Left renal pelvis (tissue), 4 donors: ENCODE data around the gene PNPLA2. TPM values are rescaled to one million over a fixed set of nuclear protein-coding genes. Genes with fewer than 3 reads are reported as not detected.

Experiments used
- DNase-seq, 4 donors: peaks; one replicate each; pipeline ENCODE4 v3.0.0-alpha.2; 2013; ENCODE audit warnings: low read depth in 4 of 4, low spot score in 3 of 4
- polyA plus RNA-seq, 4 donors: library from polyadenylated mRNA; unstranded; fragments of 120-200 nt; gene quantifications; one replicate each; pipeline ENCODE4 v1.2.1, GENCODE V29; 2013; ENCODE audit not compliant: insufficient read length in 4 of 4

PNPLA2 gene
- polyA plus RNA-seq, 4 donors: 30.5 to 92.4 (median 44.1) TPM

DNA sequence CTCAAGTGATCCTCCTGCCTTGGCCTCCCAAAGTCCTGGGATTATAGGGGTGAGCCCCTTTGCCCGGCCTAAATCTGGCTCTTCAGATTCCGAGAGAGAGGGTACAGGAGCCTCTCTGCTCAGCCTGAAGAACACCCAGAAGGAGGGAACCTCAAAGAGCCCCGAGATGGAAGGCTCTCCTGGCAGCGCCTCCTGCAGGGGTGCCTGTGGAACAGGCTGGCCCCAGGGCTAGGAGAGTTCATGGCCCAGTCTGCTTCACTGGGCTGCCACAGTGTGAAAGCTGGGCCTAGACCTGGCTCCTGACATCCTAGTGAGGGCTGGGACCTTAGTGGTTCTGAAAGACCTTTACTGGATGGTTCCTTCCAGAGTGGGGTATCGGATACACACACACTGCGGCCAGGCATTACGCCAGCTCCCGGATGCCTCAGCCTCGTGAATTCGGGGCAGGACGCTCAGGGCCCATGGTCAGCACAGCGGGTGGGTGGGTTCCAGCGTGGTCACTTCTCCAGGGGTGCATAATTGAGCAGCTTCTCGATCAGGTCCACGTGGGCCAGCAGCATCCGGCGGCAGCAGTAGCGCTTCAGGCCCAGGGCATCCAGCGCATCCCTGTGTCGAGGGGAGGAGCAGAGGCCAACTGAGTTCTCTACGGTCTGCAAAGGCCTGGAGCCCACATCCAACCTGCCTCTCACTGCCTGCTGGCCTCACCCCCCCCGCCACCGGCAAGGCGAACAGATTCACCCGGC lies 21.3 kb downstream of the PNPLA2 start:
- DNase-seq: no peak

DNA sequence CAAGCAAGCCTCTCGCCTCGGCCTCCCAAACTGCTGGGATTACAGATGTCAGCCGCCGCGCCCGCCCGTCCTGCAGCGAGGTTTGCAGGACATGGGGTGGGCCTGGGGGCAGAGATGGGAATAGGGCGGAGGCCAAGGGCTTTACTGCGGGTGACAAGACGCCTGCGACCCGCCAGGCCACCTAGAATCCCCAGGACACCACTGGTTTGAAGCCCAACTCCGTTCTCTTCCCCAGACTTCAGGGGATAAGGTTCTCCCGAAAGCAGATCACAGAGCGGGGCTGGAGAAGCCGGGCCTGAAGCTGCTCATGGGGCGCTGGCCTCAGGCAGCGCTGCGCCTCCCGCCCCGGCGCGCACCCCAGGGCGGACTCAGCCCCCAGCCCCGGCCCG lies 23.3 kb downstream of the PNPLA2 start:
- no peak for DNase-seq

DNA sequence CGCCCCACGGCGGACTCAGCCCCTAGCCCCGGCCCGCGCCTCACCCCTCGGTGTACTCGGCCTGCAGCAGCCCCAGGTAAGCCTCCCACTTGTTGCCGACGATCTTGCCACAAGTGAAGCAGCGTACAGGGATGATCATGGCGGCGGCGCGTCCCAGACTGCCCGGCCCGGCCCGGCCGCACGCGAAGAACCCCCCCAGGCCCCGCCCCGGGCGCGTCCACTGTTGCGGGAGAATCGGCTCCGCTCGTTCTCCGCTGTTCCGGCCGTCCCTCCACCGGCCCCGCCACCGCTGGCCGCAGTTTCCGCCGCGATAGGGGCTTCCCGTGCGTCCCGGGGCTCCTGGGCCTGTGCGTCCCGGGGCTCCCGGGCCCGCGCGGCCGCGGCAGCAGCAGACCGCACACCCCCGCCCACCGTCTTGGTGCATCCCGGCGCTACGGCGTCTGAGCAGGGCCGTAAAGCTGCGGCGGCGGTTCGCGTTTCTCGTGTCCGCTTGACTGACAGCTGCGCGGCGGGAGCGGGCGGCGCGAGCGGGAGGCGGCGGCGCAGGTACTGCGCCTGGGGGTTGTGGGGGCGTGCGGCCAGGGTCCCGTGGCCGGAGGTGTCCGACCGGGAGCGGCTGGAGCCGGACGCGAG lies 23.8 kb downstream of the PNPLA2 start, which contains the start of the genes POLR2L and TSPAN4:
TSS of gene POLR2L (minus strand) at position 160 of the 633 bp plus-strand sequence. CDS start at position 139, 21 bp downstream.
TSS of gene TSPAN4 (plus strand) at position 483 of the 633 bp plus-strand sequence. CDS start 7,453 bp downstream, outside the sequence.
- no peak for DNase-seq

GRCh38 chr11:843086-843734 lies 24.5 kb downstream of the PNPLA2 start:
- DNase-seq: no peak

- DNase-seq: no peak
Measured at GRCh38 chr11:843818-844692, 25.3 kb downstream of the PNPLA2 start.

DNA sequence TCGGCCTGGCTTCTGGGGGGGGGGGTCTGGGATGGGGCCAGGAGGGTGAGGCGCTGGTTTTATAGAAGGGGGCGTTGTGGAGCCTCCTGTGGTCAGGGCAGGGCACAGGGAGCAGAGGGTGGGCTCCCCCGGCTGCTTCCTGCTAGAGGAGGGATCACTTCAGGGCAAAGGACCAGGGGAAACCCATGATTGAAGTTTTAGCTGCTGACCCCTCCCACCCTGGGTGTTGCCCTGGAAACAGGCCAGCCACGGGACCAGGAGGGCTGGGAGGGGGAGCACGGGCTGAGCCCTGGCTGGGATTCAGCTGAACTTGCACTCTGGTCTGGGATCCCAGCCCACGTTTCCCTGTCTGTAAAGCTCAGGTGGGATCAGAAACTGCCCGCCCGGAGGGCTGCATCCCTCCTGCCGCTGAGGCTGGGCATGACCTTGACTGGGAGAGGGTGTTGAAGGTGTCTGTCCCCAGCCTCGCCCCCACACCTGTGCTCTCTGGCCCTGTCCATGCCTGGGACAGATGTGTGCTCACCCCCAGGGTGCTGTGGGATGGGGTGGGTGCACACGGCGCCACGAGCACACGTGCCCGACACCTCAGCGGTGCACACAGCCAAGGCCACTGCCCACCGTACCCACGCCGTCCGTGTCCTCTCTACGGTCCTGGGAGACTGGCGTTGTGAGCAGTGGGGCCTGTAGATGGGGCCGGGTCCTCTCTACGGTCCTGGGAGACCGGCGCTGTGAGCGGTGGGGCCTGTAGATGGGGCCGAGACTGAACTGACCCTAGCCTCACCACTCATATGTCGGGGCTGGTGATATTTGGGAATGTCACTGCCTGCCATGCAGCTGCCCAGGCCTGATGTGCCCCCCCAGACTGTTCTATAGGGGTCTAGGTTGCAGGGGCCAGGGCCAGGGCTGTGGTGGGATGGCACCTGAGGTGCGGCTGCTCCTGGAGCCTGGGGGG lies 26.3 kb downstream of the PNPLA2 start:
- peak in 1 of 4 donors; percentile 75 for DNase-seq

DNA sequence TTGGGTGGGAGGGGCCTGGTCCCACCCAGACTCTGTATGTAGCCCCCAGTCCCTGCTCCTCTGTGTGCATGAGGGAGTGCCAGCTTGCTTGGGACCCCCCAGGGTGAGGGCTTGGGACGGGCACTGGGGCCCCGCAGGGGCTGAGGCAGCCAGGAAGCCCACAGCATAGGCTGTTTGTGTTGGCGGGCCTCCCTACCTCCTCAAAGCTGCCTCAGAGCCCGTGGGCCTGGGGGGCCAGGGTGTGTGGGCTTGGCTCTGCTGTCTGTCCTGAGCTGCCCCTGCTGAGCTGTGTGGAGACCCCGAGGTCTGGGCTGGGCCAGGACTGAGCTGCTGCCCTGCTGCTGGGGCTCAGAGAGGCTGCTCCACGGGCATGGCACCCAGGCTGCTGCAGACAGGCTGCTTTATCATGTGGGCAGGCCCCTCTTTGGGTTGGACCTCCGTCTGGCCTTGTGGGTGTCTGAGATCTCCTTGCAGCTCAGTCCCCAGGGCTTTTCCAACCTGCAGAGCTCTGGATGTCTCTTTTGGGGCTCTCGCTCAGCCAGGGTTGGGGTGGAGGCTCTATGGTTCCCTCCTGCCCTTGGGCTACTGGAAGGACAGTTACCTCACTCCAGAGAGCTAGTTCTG lies 27.3 kb downstream of the PNPLA2 start:
- DNase-seq: no peak

DNA sequence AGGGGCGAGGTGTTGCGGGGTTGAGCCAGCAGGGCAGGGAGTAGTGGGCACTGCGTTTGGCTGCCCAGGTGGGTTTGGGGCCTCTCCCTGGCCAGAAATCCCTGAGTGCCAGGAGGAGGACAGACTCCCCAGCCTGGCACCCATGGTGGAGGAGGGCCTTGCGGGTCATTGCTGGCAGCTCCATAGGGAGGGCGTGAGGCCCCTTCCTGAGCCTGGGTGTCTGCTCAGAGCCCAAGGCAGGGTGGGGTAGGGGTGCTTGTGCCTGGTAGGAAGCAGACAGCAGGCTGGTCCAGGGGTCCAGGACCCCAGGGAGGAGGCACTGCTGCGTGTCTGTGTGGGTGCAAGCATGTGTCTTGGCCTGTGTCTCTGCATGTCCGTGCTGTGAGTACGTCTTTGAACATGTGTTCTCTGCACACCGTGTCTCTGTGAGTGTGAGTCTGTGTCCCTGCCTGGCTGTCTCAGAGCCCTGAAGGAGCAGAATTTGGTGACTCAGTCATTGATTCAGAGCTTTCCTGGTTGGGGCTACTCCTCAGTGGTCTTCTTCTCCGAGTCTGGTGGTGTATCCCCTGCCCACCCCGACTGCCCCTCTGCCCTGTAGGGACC lies 27.9 kb downstream of the PNPLA2 start:
- no peak for DNase-seq

DNA sequence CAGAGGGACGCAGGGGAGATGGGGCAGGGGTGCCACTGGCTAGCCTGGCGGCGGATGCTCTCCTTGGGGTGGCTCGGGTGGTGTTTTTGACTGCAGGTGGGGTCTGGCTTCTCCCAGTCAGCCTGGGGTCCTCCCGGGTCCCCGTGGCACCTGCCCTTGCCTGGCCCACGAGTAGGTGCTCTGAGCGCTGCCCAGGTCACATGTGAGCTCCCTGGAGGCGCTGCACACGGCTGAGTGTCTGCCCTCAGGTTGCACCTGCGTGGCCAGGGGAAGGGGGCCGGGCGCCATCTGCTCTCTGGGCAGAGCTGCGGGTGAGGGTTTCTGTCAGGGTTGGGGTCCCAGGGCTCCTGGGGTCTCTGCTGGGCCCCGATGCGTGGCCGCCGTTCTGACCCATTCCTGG lies 29.2 kb downstream of the PNPLA2 start:
- DNase-seq: no peak

GRCh38 chr11:848380-848931 lies 29.7 kb downstream of the PNPLA2 start:
- DNase-seq: no peak

GRCh38 chr11:849104-849824 lies 30.6 kb downstream of the PNPLA2 start:
- no peak for DNase-seq

GRCh38 chr11:849951-850774 lies 31.4 kb downstream of the PNPLA2 start:
- DNase-seq: no peak

DNA sequence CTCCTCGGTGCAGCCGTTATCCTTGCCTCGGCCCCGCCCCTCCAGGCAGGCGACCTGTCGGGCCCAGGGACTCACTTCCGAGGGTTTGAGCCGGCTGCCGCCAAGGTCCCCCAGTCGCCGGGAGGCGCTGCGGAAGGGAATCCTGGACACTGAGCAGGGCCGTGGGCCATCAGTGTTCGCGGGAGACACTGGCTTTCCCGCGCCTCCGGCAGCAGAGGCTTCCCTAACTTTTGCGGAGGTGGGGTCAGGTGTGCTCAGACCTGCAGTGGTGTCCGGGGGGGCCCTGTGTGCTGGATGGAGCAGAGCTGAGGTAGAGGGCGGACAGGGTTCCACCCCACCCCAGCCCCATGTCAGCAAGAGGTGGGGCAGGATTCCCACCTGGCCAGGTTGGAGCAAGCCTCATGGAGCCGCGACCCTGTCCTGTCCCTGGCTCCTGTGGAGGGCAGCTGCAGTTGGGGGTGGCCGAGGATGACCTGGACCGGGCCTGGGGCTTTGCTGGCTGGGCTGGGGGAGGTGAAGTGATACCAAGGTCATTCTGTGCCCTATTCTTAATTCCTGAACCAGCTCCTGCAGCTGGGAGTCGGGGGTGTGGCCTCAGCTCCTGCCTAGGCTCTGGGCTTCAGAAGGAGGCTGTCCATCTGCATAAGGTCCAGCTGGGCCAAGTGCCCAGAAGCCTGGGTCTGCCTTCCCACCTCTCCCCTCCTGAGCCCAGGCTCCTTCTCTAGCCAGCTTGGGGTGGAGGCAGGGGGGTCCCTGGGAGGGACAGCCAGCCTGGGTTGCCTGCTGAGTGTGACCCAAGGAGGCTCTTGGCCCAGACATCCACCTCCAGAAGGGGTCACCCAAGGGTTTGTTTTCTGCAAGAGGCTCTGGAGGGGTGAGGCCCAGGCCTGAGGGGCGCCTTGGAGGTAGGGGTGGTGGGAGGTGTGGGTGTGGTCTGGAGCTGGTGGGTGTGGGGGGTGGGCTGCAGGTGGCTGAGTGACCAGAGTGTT lies 32.4 kb downstream of the PNPLA2 start:
- no peak for DNase-seq

DNA sequence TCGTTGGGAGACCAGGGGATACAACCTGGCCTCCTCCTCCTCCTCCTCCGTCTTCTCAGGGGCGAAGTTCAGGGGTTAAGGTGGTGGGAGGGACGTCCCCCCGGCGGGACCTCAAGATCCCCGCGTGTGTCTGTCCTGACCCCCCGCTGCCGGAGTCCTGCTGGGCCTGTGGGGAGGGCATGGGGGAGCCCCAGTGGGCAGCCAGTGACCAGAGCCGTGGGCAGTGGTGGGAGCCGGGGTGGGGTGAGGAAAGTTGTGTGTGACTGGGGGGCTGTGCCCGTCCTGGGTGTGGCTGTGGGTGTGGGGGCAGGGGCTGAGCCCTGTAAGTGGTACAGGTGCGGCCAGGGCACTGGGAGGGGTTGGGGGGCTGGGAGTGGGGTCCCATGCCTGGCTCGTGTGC lies 34.0 kb downstream of the PNPLA2 start:
- no peak for DNase-seq

- no peak for DNase-seq
Measured at GRCh38 chr11:853682-854448, 35.2 kb downstream of the PNPLA2 start.
